Activated T-helper 17 cell treated with anti-CD3 and anti-CD28 coated beads, Interleukin-2, amount 50 U/mL, for 72 hours (primary cell): ENCODE measurements around the gene HOXC5. TPM values are rescaled to one million over a fixed set of nuclear protein-coding genes. Genes with fewer than 3 reads are reported as not detected.
A peak's percentile ranks its signal among the peaks of the same experiment; 100 is the strongest.

Source experiments
- ATAC-seq: fragments of 150-1000 bp; cut with Tn5 transposase; replicated peaks from 2 replicates; pipeline ENCODE4 v1.10.0; 2021; ENCODE audit warnings: mild to moderate bottlenecking, moderate library complexity
- H3K27ac Mint-ChIP-seq: one replicate; pipeline ENCODE4 v1.8.0; 2022; ENCODE audit warnings: mixed read lengths
- H3K27me3 Mint-ChIP-seq: one replicate; pipeline ENCODE4 v1.8.0; 2022; ENCODE audit warnings: mixed read lengths
- H3K36me3 Mint-ChIP-seq: one replicate; pipeline ENCODE4 v1.8.0; 2022; ENCODE audit warnings: low read depth, mild to moderate bottlenecking, mixed read lengths
- H3K4me1 Mint-ChIP-seq: one replicate; pipeline ENCODE4 v1.8.0; 2022; ENCODE audit warnings: mixed read lengths
- H3K4me3 Mint-ChIP-seq: one replicate; pipeline ENCODE4 v1.8.0; 2022; ENCODE audit warnings: mild to moderate bottlenecking, mixed read lengths
- H3K9me3 Mint-ChIP-seq: one replicate; pipeline ENCODE4 v1.8.0; 2022; ENCODE audit warnings: mixed read lengths
- total RNA-seq, 2 donors: library from RNA; stranded (reverse); gene quantifications; one replicate each; pipeline ENCODE4 v1.2.3, GENCODE V29; 2022

The HOXC5 gene
- total RNA-seq: not detected

GRCh38 chr12:54032627-54033100, at the start of gene HOXC5:
HOXC5 (plus strand) TSS chr12:54033050; CDS start chr12:54033123, 73 bp downstream.
- Mint-ChIP-seq H3K27ac (no peak within 1 kb of the TSS), H3K9me3 (no peaks in the 10 kb centered on the region), H3K4me3 (peak within 1 kb of the TSS; percentile 21), H3K27me3 (peaks cover 57% of the 10 kb centered on the region), H3K36me3 (peaks cover 17% of the 10 kb centered on the region), H3K4me1 (no peaks in the 10 kb centered on the region)
- no peak for ATAC-seq

GRCh38 chr12:53983568-53983949, 49.3 kb upstream of the HOXC5 start:
- Mint-ChIP-seq H3K9me3 (no peaks in the 10 kb centered on the region), H3K27ac (no peak overlapping the region)

DNA sequence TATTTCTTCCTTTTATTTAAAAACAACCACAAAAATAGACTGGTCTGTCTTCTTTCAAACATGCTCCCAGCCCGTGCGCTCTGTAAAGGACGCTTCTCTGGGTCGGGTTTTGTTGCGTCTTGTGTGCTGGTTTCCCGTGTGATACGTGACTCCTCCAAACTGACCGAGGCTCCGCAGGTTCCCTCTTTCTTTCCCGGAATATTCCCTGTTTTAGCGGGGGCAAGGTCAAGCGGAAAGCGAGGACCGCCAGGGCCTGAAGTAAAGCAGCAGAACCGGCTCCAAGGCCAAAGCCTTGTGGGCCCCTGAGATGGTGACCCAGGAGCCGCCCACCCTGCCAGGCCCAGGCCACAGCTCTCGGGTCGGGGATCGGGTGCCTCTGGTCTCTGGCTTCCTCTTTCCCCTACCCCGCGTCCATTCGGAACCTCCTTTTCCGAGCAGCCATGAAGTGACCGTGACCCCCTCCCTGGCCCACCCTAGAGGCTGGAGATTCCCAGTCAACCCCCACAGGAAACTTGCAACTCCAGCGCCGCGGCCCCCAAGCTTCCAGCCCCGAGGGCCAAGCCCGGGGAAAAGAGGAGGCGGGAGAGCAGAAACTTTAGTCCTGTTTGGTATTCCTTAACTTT, 48.8 kb upstream of the HOXC5 start:
- Mint-ChIP-seq H3K27me3 (peaks cover 83% of the 10 kb centered on the region), H3K9me3 (no peaks in the 10 kb centered on the region), H3K4me3 (no peak overlapping the region), H3K36me3 (peaks cover 23% of the 10 kb centered on the region), H3K4me1 (peaks cover 3% of the 10 kb centered on the region), H3K27ac (no peak overlapping the region)
- no peak for ATAC-seq

More at GRCh38 chr12:53983568-53983949, 49.3 kb upstream of the HOXC5 start:
- no peak for ATAC-seq
- Mint-ChIP-seq H3K4me1 (no peaks in the 10 kb centered on the region), H3K36me3 (peaks cover 23% of the 10 kb centered on the region), H3K4me3 (no peak overlapping the region), H3K27me3 (peaks cover 82% of the 10 kb centered on the region)

DNA sequence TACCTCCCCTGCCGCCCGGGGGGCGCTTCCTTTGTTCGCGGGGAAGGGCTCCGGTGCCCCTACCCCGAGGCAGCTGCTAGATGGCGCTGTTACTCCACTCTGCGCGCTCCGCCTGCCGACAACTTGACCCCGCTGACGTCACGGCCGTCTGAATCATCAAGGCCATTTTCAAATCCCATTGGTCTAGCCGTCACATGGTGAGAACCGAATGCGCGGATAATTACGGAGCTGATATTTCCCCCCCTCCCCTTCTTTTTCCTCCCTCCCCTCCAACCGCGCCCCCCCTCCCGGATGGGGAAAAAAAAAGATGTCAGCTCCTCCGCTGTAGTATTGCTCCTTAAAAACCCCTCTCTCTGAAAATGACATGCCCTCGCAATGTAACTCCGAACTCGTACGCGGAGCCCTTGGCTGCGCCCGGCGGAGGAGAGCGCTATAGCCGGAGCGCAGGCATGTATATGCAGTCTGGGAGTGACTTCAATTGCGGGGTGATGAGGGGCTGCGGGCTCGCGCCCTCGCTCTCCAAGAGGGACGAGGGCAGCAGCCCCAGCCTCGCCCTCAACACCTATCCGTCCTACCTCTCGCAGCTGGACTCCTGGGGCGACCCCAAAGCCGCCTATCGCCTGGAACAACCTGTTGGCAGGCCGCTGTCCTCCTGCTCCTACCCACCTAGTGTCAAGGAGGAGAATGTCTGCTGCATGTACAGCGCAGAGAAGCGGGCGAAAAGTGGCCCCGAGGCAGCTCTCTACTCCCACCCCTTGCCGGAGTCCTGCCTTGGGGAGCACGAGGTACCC, 47.8 kb upstream of the HOXC5 start, which contains the start of gene HOXC10:
TSS of gene HOXC10 (plus strand) at position 246 of the 791 bp plus-strand sequence. CDS start at position 360, 114 bp downstream.
- Mint-ChIP-seq H3K36me3 (peaks cover 22% of the 10 kb centered on the region), H3K27ac (no peak within 1 kb of the TSS), H3K4me1 (peaks cover 12% of the 10 kb centered on the region)

DNA sequence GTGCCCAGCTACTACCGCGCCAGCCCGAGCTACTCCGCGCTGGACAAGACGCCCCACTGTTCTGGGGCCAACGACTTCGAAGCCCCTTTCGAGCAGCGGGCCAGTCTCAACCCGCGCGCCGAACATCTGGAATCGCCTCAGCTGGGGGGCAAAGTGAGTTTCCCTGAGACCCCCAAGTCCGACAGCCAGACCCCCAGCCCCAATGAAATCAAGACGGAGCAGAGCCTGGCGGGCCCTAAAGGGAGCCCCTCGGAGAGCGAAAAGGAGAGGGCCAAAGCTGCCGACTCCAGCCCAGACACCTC, 47.2 kb upstream of the HOXC5 start:
- Mint-ChIP-seq H3K36me3 (peaks cover 23% of the 10 kb centered on the region), H3K27me3 (peaks cover 84% of the 10 kb centered on the region), H3K9me3 (no peaks in the 10 kb centered on the region), H3K4me1 (peaks cover 17% of the 10 kb centered on the region), H3K4me3 (peak overlapping the region; percentile 39), H3K27ac (no peak overlapping the region)
- no peak for ATAC-seq

More for the DNA sequence above, 47.8 kb upstream of the HOXC5 start, which contains the start of gene HOXC10:
- peak; percentile 89 for ATAC-seq
- Mint-ChIP-seq H3K9me3 (no peaks in the 10 kb centered on the region), H3K4me3 (peak within 1 kb of the TSS; percentile 39), H3K27me3 (peaks cover 84% of the 10 kb centered on the region)

- H3K4me3 Mint-ChIP-seq: peak overlapping the region; percentile 39
- H3K9me3 Mint-ChIP-seq: no peaks in the 10 kb centered on the region
- H3K36me3 Mint-ChIP-seq: peaks cover 23% of the 10 kb centered on the region
- no peak overlapping the region for H3K27ac Mint-ChIP-seq
- peak; percentile 18 for ATAC-seq
- peaks cover 84% of the 10 kb centered on the region for H3K27me3 Mint-ChIP-seq
- peaks cover 17% of the 10 kb centered on the region for H3K4me1 Mint-ChIP-seq
These were observed 46.7 kb upstream of the HOXC5 start for GRCh38 chr12:53985994-53986685.

DNA sequence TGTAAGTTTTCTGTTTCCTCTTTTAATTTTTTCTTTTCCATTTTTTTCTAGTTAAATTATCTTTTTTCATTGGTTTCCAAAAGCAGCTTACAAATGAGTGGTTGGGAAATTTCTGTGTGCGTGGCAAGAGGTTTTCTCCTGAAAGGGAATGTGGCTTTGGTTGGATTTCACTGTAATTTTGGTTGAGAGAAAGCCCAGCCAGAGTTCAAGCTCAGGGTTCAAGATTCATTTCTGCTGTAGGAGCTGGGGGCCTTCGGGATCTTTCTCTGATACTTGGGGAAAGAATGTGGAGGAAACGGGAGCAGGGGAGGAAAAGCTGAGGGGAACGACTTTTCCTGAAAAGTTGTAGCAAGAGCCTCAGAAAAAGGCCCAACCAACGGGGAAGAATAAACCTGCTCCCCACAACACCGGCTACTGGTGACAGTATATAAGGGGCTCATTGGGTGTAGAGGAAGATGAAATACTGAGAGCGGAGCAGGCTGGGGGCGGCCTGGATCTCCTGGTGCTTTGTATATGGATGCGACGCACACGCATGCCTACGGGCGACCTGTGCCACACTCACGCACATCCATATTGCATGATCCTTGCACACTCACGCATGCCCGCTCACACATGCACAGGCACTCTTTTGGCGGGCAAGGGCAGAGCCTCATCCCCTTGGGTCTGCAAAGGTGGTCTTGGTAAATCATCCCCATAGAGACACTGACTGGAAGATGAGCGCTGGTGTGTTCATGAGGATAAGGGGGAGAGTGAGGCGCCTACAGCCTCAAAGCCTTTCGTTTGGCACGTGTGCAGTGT, 46.0 kb upstream of the HOXC5 start:
- H3K4me3 Mint-ChIP-seq: no peak overlapping the region

DNA sequence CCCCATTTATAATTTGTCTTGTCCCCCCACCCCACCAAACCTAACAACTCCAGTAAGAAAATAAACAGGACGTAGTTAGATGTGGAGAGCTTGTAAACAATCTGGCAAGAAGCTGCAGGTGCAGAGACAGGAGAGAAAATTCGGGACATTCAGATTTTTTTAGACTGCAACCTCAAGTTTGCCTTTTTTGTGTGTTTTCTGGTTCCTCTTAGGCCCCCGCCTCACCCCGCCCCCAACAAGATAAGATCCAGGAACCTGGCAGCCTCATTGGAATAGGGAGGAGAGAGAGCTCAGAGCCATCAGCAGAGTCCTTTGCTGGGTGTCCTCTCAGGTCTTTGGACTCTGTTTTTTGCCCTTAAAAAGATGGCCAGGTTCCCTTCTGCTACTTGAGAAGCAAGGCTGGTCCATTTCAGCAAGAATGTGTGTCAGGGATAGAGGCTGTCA, 45.0 kb upstream of the HOXC5 start:
- ATAC-seq: no peak
- Mint-ChIP-seq H3K4me3 (no peak overlapping the region), H3K9me3 (no peaks in the 10 kb centered on the region), H3K27ac (no peak overlapping the region), H3K27me3 (peaks cover 79% of the 10 kb centered on the region), H3K36me3 (peaks cover 23% of the 10 kb centered on the region), H3K4me1 (peaks cover 17% of the 10 kb centered on the region)

More for the DNA sequence above, 46.0 kb upstream of the HOXC5 start:
- H3K36me3 Mint-ChIP-seq: peaks cover 23% of the 10 kb centered on the region
- no peak overlapping the region for H3K27ac Mint-ChIP-seq
- peaks cover 17% of the 10 kb centered on the region for H3K4me1 Mint-ChIP-seq
- peaks cover 80% of the 10 kb centered on the region for H3K27me3 Mint-ChIP-seq
- H3K9me3 Mint-ChIP-seq: no peaks in the 10 kb centered on the region
- ATAC-seq: no peak

DNA sequence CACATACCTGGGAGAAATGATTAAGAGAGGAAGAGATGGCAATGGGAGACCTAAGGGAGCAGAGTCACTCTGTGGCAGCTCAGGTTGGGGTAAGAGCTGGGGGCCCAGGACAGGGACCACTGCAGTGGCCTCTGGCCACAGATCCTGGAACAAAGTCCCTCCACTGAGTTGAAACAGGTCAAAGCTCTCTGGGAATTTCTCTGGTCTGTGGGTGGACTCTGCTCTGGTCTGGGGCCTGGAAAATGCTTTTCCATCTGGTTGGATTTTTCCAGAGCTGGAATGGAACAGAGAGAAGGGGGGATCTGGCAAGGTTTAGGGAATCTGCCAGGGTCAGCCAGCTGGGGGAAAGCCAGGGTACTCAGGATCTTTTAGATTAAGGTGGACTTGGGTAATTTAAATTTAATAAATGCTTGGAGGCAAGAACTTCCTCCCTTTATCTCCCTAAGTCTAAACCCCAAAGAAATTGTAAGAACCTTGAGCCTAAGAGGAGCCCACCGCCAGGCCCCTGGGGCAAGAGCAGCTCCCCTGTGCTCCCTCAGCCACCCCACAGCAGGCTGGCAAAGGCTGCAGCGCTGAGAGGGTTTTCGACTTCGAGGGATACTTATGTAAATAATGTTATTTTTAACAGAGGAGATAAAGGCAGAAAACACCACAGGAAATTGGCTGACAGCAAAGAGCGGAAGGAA, 44.2 kb upstream of the HOXC5 start:
- Mint-ChIP-seq H3K4me1 (peaks cover 17% of the 10 kb centered on the region), H3K4me3 (no peak overlapping the region), H3K27me3 (peaks cover 79% of the 10 kb centered on the region), H3K9me3 (no peaks in the 10 kb centered on the region), H3K27ac (no peak overlapping the region), H3K36me3 (peaks cover 23% of the 10 kb centered on the region)
- ATAC-seq: no peak

DNA sequence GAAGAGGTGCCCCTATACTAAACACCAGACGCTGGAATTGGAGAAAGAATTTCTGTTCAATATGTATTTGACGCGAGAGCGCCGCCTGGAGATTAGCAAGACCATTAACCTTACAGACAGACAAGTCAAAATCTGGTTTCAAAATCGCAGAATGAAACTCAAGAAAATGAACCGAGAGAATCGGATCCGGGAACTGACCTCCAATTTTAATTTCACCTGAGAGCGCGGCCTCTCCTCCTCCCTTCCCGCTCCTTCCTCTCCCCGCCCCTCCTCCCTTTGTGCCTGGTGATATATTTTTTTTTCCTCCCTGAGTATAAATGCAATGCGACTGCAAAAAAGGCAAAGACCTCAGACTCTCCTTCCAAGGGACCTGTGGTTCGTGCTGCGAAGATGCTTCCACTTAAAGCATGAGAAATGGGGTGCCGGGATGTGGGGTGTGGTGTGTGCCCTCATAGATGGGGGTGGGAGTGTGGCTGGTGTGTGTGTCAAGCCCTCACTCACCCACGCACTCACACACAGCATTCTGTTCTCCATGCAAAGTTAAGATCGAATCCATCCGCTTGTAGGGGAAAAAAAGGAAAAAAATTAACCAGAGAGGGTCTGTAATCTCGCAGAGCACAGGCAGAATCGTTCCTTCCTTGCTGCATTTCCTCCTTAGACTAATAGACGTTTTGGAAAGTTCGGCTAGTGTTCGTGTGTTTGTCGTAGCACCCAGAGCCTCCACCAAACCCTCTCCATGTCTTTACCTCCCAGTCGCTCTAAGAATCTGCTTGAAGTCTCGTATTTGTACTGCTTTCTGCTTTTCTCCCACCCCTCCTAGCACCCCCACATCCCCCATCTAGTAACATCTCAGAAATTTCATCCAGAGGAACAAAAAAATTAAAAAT, 43.4 kb upstream of the HOXC5 start:
- Mint-ChIP-seq H3K36me3 (peaks cover 28% of the 10 kb centered on the region), H3K9me3 (no peaks in the 10 kb centered on the region), H3K27me3 (peaks cover 81% of the 10 kb centered on the region), H3K4me3 (peak overlapping the region; percentile 21), H3K27ac (no peak overlapping the region), H3K4me1 (peaks cover 17% of the 10 kb centered on the region)
- ATAC-seq: no peak

- H3K27ac Mint-ChIP-seq: no peak overlapping the region
These were observed 42.4 kb upstream of the HOXC5 start for GRCh38 chr12:53990311-53991076.

GRCh38 chr12:53991077-53991460, 41.8 kb upstream of the HOXC5 start:
- Mint-ChIP-seq H3K27ac (no peak overlapping the region), H3K27me3 (peaks cover 86% of the 10 kb centered on the region), H3K36me3 (peaks cover 15% of the 10 kb centered on the region), H3K4me3 (no peak overlapping the region), H3K9me3 (no peaks in the 10 kb centered on the region), H3K4me1 (peaks cover 20% of the 10 kb centered on the region)
- ATAC-seq: no peak

More at GRCh38 chr12:53990311-53991076, 42.4 kb upstream of the HOXC5 start:
- Mint-ChIP-seq H3K27me3 (peaks cover 82% of the 10 kb centered on the region), H3K4me3 (no peak overlapping the region), H3K9me3 (no peaks in the 10 kb centered on the region), H3K36me3 (peaks cover 18% of the 10 kb centered on the region), H3K4me1 (peaks cover 20% of the 10 kb centered on the region)
- no peak for ATAC-seq
